Cortex of kidney (tissue), 1 donor: ENCODE measurements around the gene ZNF423.

Experiments used
- DNase-seq: peaks from one replicate; lab custom pipeline; 2025; lab: John Stamatoyannopoulos, UW

Gene ZNF423

DNA sequence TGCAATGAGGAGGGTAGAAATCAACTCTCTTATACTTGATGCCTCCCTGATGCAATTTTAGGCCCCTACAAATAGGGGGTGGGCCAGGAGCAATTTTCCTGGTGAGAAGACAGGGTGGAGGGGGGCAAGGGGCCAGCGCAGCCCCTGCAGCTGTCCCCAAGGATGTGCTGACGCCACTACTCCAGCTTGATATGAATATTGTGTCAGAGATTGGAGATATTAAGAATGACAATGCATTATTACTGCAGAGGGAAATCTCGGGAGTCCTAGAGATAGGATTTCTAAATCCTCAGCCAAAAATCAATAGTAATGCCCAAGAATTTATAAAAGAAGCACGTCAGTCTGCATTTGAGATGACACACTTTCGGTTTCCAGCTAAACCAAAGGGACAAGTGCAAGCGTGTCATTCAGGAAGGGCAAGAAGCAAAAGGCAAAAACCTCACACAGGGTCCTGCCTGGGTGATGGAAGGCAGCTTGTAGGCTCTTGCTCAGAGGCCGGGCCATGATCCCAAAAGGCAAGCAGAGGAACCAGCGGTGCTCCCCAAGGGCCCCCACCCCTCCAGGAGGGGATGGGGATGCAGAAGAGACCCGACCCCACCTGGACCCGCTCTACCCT is 303.5 kb downstream of the ZNF423 start:
- DNase-seq, result no peak

DNA sequence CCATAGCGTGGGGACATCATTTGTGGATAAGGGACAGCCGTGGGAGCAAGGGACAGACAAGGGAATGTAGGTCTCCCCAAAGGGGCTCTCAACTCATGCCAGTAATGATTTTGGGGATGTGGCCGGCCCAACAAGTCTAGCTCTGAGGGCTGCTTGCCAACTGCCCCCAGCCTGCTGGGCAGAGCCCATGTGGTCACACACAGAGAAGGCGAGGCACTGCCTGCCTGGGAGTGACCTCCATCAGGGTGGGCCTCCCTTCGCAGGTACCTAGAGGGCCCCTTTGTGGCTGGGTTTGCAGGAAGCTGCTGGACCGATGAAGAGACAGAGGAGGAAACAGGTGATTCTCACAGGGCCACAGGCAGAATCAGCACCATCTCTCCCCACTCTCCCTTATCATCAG is 305.2 kb downstream of the ZNF423 start:
- no peak for DNase-seq

DNA sequence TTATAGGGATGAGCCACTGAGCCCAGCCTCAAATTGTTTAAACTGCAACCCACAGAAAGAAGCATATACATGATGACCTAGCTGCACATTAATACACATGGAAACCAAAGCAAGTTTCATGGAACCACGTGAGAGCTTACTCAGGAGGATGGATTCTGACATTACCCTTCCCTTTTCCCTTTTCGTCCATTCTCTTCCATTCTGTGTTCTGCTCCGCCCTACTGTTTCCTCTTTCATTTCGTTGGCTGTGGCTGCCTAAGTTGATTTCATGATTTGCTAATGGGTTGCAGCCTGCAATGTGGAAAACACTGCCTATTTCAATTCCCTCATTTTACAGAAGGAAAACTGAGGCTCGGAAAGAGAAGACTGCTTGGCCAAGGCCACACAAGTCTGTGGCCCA is 305.8 kb downstream of the ZNF423 start:
- DNase-seq, result no peak

DNA sequence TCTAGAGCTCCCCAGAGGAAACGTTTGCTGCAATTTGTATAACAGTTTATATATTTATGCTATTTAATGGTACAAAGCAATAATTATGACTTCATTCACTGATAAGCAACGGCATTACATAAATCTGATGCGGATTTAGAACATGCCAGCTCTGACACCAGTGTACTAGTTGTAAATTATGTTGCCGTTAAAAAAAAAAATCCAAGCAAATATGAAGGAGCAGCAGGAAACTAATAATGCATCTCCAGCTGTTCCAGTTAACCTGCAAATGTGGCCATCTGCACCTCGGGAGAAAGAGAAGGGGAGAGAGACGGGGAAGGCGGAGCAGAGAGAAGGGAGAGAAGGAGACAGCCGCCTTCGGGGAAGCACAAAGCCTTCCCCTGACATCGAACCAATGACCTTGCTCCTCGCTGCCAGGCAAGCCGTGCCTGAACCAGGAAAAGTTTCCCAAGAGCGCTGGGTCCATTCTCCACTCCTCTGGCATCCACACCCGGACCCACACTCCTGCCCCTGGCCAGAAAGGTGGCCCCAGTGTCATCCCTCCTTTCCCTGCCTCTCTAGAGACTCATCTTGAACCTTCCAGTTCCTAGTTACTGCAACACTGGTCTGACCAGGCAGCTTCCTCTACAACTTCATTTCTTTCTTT is 307.5 kb downstream of the ZNF423 start:
- no peak for DNase-seq

DNA sequence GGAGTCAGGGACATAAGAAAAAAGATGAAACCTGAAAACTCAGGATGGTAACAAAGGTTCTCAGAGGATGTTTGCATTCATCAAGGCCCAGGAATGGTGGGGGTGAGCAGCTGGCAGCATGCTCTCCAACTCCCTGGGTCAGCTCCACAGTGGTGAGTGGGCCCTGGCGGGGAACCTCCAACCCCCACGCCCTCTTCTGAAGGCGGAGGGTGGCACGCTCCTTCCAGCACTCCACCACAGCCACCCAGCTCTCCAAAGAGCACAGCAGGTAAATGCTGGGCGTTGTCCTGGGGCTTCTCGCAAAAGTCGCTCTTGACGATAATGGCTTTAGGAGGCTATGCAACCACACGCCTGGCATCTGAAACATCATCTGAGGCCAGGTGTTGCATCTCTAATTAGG is 308.5 kb downstream of the ZNF423 start:
- DNase-seq, result no peak

DNA sequence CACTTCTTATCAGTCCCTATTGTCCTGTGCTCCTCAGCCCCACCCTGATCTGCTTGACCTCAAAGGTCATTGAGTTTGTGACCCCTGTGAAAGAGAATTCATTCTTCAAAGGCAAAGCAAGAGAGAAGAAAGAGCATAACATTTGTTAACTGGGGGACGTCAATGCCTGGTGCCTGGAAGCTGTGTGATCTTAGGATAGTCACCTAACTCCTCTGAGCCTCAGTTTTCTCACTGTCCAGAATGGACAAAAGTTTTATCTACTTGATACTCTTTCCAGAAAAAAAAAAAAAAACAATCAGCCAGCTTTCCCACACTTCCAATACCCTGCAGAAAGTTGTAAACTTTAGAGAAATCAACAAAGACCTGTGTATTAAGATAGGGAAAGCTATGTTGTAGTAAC is 309.2 kb downstream of the ZNF423 start:
- no peak for DNase-seq

DNA sequence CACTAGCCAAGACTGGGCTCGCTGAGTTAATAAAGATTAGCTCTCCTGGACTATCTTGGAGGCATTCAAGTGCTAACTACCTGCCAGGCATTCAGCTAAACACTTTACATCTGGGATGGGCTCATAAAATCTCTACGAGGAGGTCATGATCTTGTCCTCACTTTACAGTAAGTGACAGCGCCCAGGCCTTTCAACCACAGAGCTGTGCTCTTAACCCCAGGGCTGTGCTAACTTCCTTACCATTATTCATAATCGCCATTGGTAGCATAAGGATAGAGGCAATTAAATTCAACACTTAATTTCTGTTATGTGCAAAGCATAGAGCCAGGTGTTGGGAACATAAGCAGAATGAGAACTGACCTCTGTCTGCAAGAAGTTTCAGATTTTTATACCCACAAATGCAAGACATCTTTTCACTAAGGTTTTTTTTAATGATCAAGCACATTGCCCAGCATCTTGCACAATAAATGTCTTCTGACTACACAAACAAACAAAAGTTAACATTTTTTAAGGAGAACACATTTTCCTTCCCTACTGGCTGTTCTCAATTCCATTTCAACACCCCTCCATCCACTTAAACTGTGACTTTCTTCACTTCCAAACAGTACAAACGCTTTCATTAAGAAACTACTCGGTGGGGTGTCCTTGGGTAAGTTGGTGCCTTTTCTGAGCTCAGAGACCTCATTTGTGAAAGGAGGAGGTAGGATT is 310.0 kb downstream of the ZNF423 start:
- no peak for DNase-seq

DNA sequence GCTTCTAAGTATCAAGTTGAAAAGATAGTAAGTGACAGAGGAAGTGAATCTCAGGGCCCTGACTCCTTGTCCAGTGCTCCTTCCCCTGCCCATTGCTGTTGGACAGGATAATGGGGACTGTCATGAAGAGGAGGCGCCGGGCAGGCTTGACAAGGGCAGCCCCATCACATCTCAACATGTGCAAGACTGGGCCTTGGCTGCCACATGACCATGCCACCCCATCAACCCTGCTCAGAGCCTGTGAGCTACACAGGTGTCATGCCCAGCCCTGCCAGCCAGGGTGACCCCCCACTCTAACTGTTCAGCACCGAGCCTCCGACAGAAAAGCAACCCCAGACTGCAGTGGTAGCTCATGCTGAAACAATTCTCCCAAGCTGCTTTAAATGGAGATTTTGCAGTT is 310.7 kb downstream of the ZNF423 start:
- no peak for DNase-seq

DNA sequence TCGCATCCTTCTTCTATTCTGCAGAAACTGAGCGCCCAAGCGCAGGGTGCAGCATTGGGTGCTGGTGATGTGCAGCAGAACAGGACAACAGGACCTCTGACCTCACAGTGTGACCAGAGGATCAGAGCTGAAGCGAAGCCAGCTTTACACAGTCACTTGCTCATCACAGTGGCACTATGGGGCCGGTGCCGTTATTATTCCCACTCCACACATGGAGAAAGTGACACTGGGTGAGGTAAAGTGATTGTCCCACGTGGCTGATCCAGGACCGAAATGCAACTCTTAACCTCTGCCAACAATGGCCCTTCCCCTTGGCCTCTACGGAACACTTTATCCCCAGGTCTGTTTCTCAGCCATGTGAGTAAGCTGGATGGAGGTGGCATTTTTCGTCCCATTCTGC is 311.1 kb downstream of the ZNF423 start:
- DNase-seq, result no peak

DNA sequence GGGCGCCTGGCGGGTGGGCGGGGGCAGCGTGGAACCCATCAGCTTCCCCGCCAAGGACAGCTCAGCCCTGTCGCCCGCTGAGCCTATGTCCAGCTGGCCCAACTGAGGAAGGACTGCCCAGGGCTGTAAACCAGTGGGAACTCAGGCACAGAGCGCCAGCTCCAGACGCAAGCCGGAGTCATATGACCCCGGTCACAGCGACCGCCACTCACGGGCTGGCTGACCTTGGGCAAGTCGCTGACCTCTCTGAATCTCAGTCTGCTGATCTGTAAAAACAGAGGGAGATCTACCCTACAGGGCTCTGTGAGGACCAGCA is 312.3 kb downstream of the ZNF423 start:
- DNase-seq, result no peak

DNA sequence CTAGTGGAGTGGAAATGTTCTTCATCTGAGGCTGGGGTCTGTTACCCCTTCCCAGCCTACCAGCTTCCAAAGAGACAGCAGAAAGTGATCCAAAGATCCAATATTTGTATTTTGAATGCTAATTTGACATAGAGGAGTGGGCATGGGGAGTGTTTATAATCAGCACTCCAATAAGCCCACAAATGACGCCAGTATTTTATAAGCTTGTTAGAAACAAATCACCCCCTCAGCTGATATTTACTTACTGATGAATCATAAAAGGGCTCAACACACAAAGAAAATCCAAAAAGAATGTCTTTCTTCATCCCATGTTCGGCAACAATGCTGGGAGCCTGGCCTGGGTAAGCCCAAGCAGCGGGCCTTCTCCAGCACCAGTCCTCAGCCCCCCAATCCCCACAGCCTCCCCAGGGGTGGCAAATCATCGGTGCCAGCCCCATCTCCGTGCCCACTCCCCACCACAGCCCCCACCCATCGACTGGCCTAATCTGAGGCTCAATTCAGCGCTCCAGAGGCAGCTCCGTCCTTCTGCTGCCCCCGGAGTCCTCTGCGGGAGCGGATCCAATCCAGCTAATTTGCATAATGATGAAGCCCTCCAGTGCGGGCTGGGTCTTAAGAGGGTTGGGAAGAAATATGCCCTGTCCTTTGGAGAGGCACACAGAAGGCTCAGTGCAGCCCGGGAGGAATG is 312.8 kb downstream of the ZNF423 start:
- DNase-seq, result no peak

DNA sequence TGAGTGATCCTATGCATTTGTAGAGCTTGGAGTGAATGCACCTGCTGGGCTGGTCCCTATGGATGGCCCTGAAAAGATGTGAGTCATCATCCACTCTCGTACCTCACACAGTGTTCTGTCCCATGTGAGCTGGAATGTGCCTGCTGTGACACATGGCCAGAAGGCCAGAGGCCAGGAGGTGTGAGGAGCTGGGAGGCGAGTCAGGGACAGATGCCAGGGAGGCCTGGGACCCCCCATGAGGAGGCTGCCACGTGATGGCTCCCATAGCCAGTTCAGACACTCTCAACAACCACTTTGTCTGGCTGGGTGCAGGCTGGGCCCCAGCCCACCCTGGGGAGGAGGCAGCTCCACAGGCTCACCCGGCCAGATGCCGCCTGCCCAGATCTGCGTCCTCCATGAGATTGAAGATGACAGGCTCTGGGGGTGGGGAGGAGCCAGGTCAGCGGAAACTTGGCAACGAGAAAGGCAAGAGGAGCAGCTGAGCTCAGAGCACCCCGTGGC is 313.5 kb downstream of the ZNF423 start:
- DNase-seq, result no peak

DNA sequence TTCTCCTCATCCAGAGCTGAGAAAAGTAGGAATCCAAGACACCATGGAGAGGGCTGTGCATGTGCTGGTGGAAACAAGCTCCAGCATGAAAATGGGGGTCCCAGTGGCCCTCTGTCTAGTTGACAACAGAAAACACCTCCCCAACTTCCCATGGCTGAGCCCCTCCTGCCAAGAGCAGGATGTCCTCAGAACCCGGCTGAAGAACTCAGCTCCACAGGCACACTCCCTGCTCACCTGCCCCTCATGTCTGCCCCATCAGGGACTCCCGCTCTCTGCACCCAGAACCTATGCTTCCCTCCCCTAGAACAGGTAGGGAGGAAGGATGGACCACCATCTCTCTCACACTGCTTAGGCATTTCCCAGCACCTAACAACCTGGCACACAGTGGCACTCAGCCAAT is 315.1 kb downstream of the ZNF423 start:
- no peak for DNase-seq

DNA sequence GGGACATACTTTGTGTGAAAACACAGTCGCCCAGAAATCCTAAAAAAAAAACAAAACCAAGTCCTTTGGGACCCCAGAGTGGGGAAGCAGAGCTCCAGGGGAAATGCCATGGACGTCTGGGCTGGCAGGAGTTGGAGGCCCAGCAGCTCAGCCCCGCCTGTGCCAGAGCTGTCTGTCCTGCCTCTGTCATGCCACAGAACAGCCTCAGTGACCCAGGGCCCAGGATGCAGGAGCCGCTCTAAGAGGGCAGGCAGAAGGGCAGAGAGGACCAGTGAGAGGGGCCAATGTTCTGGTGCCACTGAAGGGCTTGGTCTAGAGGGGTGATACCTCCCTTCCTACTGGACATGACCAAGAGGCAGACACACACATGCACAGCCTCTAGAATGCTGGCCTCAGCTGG is 316.2 kb downstream of the ZNF423 start:
- no peak for DNase-seq

DNA sequence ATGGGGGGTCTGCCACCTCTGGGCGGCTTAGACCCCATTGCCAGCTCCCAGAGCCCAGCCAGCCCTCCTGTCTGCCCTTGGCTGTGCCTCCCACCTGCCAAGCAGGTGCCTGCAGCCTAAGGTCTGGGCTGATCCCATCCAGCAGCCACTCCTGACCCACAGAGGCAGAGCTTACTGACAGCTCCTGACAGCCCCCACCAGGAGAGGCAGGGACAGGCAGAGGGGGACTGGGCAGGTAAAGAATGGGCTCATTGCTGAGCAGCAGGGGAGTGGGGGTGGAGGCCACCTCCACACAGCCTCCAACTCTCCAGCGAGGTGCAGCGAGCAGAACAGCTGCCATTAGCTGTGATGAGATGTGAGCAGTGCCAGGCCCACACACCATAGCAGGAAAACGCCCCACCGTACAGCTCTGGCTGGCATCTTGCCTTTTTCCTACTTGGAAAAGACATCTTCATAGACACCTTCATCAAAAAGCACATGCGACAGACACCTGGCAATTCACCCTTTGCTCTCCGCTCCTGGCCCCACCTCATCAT is 317.9 kb downstream of the ZNF423 start:
- DNase-seq, result no peak

DNA sequence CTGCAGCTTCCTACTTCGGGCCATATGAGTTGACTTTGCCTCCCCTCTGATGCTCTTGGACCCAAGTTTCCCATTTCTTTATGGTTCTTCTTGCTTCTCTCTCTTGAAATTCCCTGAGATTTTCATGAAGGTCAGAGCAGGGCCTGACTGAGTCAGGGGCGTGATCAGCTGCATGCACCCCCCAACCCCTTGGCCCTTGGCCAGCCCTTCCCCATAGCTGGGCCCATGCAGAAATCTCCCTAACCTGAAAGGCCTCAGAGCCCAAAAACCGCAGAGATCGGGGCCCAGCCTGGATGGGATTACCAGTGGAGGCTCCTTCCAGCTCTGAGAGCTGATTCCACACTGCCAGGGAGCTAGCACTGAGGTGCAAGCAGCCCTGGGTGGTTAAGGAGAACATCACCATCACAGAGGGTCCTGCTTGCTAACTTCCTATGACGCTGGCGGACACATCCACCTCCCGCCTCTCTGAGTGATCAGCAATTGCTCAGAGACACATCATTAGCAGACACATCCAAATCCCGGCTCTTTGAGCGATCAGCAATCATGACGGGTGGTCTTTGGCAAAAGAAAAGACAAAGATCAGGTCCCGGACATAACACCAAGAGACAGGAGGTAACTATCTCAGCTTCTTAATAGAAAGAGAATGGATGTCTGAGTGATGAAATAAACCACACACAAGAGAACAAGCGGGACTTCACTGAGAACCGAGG is 320.9 kb downstream of the ZNF423 start:
- no peak for DNase-seq

DNA sequence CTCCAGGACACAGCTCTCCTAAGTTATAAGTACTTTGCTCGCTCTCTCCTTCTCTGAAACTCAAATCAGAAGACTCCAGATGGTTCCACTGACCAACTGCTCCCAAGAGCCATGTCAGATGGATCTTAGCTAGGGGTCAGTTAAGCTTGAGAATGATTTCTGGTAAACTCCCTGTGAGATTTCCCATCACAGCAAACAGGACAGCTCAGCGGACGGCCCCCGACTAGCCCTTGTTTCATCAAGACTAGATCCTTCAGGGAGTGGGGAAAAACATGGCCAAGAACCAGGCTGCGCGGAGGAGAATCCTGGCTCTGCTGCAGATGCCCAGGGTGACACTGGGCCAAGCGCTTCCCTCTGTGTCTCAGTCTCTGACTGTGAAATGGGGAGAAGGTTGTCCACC is 322.5 kb downstream of the ZNF423 start:
- DNase-seq, result no peak

DNA sequence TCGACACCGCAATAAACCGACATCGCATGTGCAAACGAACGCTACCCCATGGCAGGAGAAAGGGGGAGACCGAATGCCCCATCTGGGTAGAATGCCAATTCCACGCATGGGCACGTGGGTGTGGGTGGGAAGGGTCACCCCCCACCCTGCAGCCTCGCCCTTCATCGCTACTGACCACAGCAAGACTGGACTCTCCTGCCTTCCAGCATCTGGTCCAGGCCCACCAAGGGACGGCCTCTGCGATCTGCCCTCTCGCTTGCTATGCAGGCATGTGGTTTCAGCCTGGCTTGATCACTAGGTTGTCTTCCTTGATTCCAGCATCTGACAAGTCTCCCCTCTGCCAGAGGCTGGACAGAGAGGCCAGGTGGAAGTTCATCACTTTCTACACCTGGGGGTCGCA is 323.0 kb downstream of the ZNF423 start:
- no peak for DNase-seq

DNA sequence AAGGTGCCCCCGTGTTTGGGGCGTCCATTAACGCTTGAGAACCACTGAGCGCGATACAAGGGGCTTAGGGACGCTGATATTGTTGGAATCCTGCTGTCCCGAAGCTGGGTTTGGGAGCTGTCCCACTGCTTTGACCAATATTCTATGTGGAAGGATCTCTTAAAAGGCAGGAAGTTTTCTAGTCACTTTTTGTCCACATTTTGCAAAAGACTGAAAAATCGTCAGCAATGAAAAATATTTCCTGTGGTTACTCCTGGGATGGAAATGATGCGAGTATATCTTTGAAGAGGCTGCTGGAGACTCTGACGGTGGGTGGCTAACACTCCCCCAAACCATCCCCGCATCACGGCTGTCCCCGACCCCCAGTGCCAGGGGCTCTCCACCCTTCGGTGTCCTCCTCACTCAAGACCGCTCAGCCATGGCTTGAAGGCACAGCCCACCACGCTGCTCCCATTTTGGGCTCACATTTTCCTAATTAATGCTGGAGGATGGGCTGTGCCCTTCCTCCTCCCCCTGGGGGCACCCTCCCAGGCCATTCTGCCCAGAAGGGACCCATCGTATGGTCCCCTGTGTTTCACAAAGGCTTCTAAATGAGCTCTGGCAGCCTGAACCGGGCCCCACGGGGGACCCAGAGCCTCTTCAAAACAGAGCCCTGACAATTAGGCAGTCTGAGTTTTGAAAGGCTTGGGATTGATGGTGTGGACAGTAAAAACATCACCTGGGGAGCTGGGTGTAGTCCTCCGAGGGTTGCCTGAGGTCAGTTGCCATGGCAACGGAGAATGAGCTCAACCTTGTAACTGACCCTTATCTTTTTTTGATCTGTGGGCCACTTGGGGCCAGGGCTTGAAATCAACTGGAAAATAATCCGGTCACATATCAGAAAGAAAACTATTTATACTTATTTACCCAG is 323.7 kb downstream of the ZNF423 start:
- no peak for DNase-seq

DNA sequence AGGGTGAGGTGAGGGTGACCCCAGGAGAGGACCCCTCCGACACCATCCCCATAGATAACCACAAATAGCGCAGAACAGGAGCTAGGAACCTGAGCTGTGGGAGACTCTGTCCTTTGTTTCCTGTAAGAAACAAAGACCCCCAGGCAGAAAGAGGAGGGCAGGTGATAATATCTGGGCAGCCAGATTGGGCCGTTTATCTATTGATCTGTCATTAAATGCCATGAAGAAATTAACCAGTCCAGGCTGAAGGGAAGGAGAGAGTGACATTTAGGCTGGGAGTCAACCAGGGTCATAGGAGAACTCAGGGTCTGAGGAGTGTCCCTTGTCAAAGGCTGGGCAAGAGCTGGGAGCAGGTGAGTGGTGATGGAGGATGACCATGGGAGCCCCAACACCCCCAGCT is 324.5 kb downstream of the ZNF423 start:
- no peak for DNase-seq

DNA sequence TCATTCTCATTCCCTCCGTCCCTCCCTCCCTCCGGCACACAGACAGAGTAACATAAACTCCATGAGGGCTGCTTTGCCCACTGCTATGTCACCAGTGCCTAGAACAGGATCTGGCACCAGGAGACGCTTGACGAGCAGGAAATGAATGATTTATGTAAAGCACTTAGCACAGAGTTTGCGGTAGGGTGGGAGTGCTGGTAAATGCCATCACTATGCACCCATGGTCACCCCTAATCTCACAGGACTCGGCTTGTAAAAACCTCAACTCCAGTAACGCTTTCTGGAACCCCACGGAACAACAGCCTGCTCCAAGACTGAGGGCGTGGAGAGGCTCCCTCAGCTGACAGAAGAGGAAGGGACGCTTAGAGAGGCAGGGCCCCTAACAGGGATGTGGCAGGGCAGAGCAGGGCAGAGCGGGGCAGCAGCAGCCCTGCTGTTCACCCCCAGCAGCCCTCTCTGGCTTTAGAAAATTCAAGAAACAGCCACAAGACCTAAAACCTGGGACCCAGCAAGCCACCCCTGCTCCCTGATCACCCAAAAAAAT is 325.4 kb downstream of the ZNF423 start:
- no peak for DNase-seq
